GM12878 (cell line): ENCODE data around the gene MORC1. TPM values are rescaled to one million over a fixed set of nuclear protein-coding genes. Genes with fewer than 3 reads are reported as not detected.
A peak's percentile ranks its signal among the peaks of the same experiment; 100 is the strongest.

Experiments
- ATAC-seq: fragments of 200-7000 bp; cut with Tn5 transposase; 3 replicates; pipeline ENCODE4 v1.9.1; 2020; ENCODE audit warnings: mild to moderate bottlenecking, moderate library complexity
- Bru-seq: library from RNA; stranded (reverse); fragments of 400-500 nt; gene quantifications from one replicate; lab custom pipeline; 2021; lab: Mats Ljungman, UMichigan
- BruChase-seq, 2 experiments: library from RNA; stranded (reverse); fragments of 400-500 nt; gene quantifications; one replicate each; lab custom pipeline; 2021; lab: Mats Ljungman, UMichigan
- BruUV-seq: library from RNA; stranded (reverse); fragments of 400-500 nt; replicated peaks from 2 replicates; lab custom pipeline; 2021; lab: Mats Ljungman, UMichigan
- CTCF ChIA-PET: fragments of 300-600 bp; sonication (Branson Sonifier 250); formaldehyde crosslinking; extraction: SDS; loops from one replicate; lab custom pipeline; 2021; ENCODE audit warnings: inconsistent platforms; lab: Yijun Ruan, JAX
- POLR2A ChIA-PET: fragments of 350-600 bp; formaldehyde crosslinking; extraction: SDS; loops from one replicate; lab custom pipeline; 2021; ENCODE audit warnings: inconsistent platforms; lab: Charles Lee
- RAD21 ChIA-PET: fragments of 300-600 bp; sonication (Branson Sonifier 250); formaldehyde crosslinking; loops from one replicate; lab custom pipeline; 2023; ENCODE audit warnings: antibody characterized with exemption; ENCODE audit not compliant: unreplicated experiment; lab: Charles Lee
- SMC1A ChIA-PET: fragments of 300-600 bp; sonication (Branson Sonifier 250); formaldehyde crosslinking; loops from one replicate; lab custom pipeline; 2023; ENCODE audit not compliant: unreplicated experiment, uncharacterized antibody; lab: Charles Lee
- DNase-seq: peaks from one replicate; pipeline ENCODE4 v3.0.0-alpha.2; 2011; ENCODE audit warnings: low read depth, low spot score
- FAIRE-seq: peaks from 3 replicates; lab custom pipeline; 2011; peaks lifted over from hg19 to GRCh38; lab: Jason Lieb, UNC
- H2AFZ ChIP-seq: 2 replicates; pipeline ENCODE4 v1.6.0; 2011; ENCODE audit warnings: low read depth, low read length, control low read depth; ENCODE audit not compliant: control insufficient read depth
- H3K27ac ChIP-seq: 2 replicates; pipeline ENCODE4 v1.5.1; 2011; ENCODE audit warnings: control low read depth; ENCODE audit not compliant: control insufficient read depth, insufficient read depth
- H3K27me3 ChIP-seq, 2 experiments: replicated peaks in 1 of 2; 2 replicates each; pipeline versions ENCODE4 v1.6.0 to v1.6.1; 2011; ENCODE audit warnings: low read length in 1 of 2; ENCODE audit not compliant: control insufficient read depth in 2 of 2, insufficient read depth in 2 of 2
- H3K36me3 ChIP-seq, 2 experiments: 2 replicates each; pipeline ENCODE4 v1.5.1; 2011; ENCODE audit warnings: low read length in 1 of 2; ENCODE audit not compliant: control insufficient read depth in 2 of 2, insufficient read depth in 2 of 2
- H3K4me1 ChIP-seq: 2 replicates; pipeline ENCODE4 v1.6.1; 2011; ENCODE audit warnings: mild to moderate bottlenecking, low read length, moderate library complexity, mixed read lengths; ENCODE audit not compliant: control insufficient read depth, insufficient read depth
- H3K4me2 ChIP-seq: 2 replicates; pipeline ENCODE4 v1.6.0; 2011; ENCODE audit warnings: control low read depth; ENCODE audit not compliant: control insufficient read depth, insufficient read depth
- H3K4me3 ChIP-seq: fragments of 200-600 bp; sonication (generic); 2 replicates; pipeline ENCODE4 v1.5.1; 2016
- H3K79me2 ChIP-seq: 2 replicates; pipeline ENCODE4 v1.6.0; 2011; ENCODE audit warnings: low read length; ENCODE audit not compliant: control insufficient read depth, insufficient read depth
- H3K9ac ChIP-seq: 2 replicates; pipeline ENCODE4 v1.8.0; 2011; ENCODE audit warnings: low read length, control low read depth, mixed read lengths; ENCODE audit not compliant: control insufficient read depth, insufficient read depth
- H3K9me3 ChIP-seq: replicated peaks from 3 replicates; pipeline ENCODE4 v1.5.1; 2011; ENCODE audit warnings: mild to moderate bottlenecking, low read length; ENCODE audit not compliant: control insufficient read depth, insufficient read depth
- H4K20me1 ChIP-seq: 2 replicates; pipeline ENCODE4 v1.6.0; 2011; ENCODE audit not compliant: control insufficient read depth, insufficient read depth
- BACH1 ChIP-seq: fragments of 450-650 bp; IDR thresholded peaks from 2 replicates; pipeline ENCODE4 v1.6.1; 2017; ENCODE audit warnings: mild to moderate bottlenecking, borderline replicate concordance
- BCL11A ChIP-seq: IDR thresholded peaks from 2 replicates; pipeline ENCODE4 v1.6.1; 2011; ENCODE audit warnings: low read depth, low read length
- EP300 ChIP-seq, 2 experiments: fragments of 150-350 bp in 1 of 2; IDR thresholded peaks; 2 replicates each; pipeline ENCODE4 v1.6.1; 2011 to 2012; ENCODE audit warnings: low read depth in 2 of 2, low read length in 2 of 2, borderline replicate concordance in 1 of 2, improper control_type of control experiment in 1 of 2, inconsistent platforms in 1 of 2; ENCODE audit not compliant: control insufficient read depth in 1 of 2
- IRF3 ChIP-seq: fragments of 450-650 bp; IDR thresholded peaks from 2 replicates; pipeline ENCODE4 v1.6.1; 2014; ENCODE audit warnings: mild to moderate bottlenecking
- POU2F2 ChIP-seq: IDR thresholded peaks from 3 replicates; pipeline ENCODE4 v1.6.1; 2011; ENCODE audit warnings: low read depth, mild to moderate bottlenecking, low read length, borderline replicate concordance
- SIN3A ChIP-seq: IDR thresholded peaks from 2 replicates; pipeline ENCODE4 v1.6.1; 2012; ENCODE audit warnings: low read depth, low read length, improper control_type of control experiment
- ZNF207 ChIP-seq: fragments of 450-650 bp; IDR thresholded peaks from 2 replicates; pipeline ENCODE4 v1.6.1; 2014; ENCODE audit warnings: antibody characterized with exemption, mild to moderate bottlenecking, borderline replicate concordance
- WGBS: methylation state at CpG from one replicate; pipeline ENCODE4 v1.1.6; 2016; ENCODE audit warnings: low lambda C conversion rate; ENCODE audit not compliant: insufficient replicate concordance, insufficient coverage; ENCODE audit errors: missing lambda C conversion rate; 5-methylcytosine and 5-hydroxymethylcytosine counted together
- in situ Hi-C: fragments of 300-500 bp; cut with MboI; formaldehyde crosslinking; loops from 9 replicates; pipeline ENCODE4 v1.14.3; 2018; ENCODE audit warnings: mixed read lengths
- intact Hi-C: fragments of 100-400 bp; cut with micrococcal nuclease; formaldehyde crosslinking; loops from one replicate; pipeline ENCODE4 v1.14.2; 2022; ENCODE audit not compliant: unreplicated experiment
- long read RNA-seq, 2 experiments: library from polyadenylated mRNA; unstranded; transcript quantifications; one replicate each; pipeline ENCODE4 v2.0.0, GENCODE V29; 2019 to 2020
- polyA minus RNA-seq, 3 experiments: library from RNA; depleted of rRNA, polyadenylated mRNA; stranded (reverse); fragments of >200 nt; gene quantifications; 2 replicates each; pipeline ENCODE4 v1.2.3, GENCODE V29; 2011
- polyA plus RNA-seq, 11 experiments: library from polyadenylated mRNA; depleted of rRNA in 4 of 11; unstranded in 6 of 11; stranded (reverse) in 5 of 11; fragments of >200 nt; fragmentation: Nextera tagmentation in 4 of 11; fragmentation: Illumina TruSeq in 1 of 11; extraction: Ambion mirVana in 4 of 11; extraction: Trizol in 1 of 11; gene quantifications; 1 replicate in 1 of 11; 2 replicates in 10 of 11; pipeline versions ENCODE4 v1.2.1 to v1.2.3, GENCODE V29; 2011 to 2016; ENCODE audit warnings: inconsistent platforms in 2 of 11, missing spikeins in 2 of 11, low read depth in 1 of 11
- total RNA-seq, 4 experiments: library from RNA; depleted of rRNA in 3 of 4; stranded (reverse); fragments of >200 nt in 3 of 4; fragmentation: Illumina TruSeq in 1 of 4; extraction: Trizol in 1 of 4; gene quantifications; 2 replicates each; pipeline versions ENCODE4 v1.2.1 to v1.2.3, GENCODE V29; 2013 to 2021
- TF ChIP-seq, protein P1 (sequence below): fragments of 150-350 bp; IDR thresholded peaks from 2 replicates; pipeline ENCODE4 v1.6.1; 2016; ENCODE audit warnings: low read depth, low read length
- TF ChIP-seq, protein P2 (sequence below): fragments of 450-650 bp; IDR thresholded peaks from 2 replicates; pipeline ENCODE4 v1.6.1; 2017; ENCODE audit warnings: mild to moderate bottlenecking

MORC1 gene, protein sequence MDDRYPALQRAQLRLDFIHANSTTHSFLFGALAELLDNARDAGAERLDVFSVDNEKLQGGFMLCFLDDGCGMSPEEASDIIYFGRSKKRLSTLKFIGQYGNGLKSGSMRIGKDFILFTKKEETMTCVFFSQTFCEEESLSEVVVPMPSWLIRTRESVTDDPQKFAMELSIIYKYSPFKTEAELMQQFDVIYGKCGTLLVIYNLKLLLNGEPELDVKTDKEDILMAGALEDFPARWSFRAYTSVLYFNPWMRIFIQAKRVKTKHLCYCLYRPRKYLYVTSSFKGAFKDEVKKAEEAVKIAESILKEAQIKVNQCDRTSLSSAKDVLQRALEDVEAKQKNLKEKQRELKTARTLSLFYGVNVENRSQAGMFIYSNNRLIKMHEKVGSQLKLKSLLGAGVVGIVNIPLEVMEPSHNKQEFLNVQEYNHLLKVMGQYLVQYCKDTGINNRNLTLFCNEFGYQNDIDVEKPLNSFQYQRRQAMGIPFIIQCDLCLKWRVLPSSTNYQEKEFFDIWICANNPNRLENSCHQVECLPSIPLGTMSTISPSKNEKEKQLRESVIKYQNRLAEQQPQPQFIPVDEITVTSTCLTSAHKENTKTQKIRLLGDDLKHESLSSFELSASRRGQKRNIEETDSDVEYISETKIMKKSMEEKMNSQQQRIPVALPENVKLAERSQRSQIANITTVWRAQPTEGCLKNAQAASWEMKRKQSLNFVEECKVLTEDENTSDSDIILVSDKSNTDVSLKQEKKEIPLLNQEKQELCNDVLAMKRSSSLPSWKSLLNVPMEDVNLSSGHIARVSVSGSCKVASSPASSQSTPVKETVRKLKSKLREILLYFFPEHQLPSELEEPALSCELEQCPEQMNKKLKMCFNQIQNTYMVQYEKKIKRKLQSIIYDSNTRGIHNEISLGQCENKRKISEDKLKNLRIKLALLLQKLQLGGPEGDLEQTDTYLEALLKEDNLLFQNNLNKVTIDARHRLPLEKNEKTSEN
- 0.15 TPM in 1 of 2 replicates, not detected in the other for total RNA-seq (2013; cell fraction: nucleolus; rRNA removed)
- total RNA-seq (2014; rRNA removed) (not detected in 2 replicates), total RNA-seq (2014; rRNA removed; fragmentation: Illumina TruSeq; extraction: Trizol) (not detected in 2 replicates), total RNA-seq (2021) (not detected in 2 replicates), polyA plus RNA-seq (2011; rRNA removed) (0.18 and 0.26 TPM in 2 replicates), polyA plus RNA-seq (2014; fragmentation: Illumina TruSeq; extraction: Trizol) (not detected in 2 replicates), polyA plus RNA-seq (2014; fragmentation: Nextera tagmentation; extraction: Ambion mirVana) (not detected), polyA plus RNA-seq (2014; rRNA removed) (not detected in 2 replicates), polyA plus RNA-seq (2016; fragmentation: Nextera tagmentation; extraction: Ambion mirVana) (not detected), polyA minus RNA-seq (2011; rRNA and poly(A)+ RNA removed) (0.15 TPM in 1 of 2 replicates, not detected in the other), Bru-seq, nascent RNA (percentile 24 among the genes with signal in this experiment), BruChase-seq, experiment 1, labeled RNA remaining after a 6-hour chase (percentile 20 among the genes with signal in this experiment), BruChase-seq, experiment 2, labeled RNA remaining after a 2-hour chase (percentile 20 among the genes with signal in this experiment)
- polyA plus RNA-seq (2011; ENCODE audit: low read depth): not detected
- polyA plus RNA-seq (2011; cell fraction: cytosol; rRNA removed): 0.04 and 0.05 TPM in 2 replicates
- polyA plus RNA-seq (2011; cell fraction: nucleus; rRNA removed): 0.07 and 0.12 TPM in 2 replicates
- not detected in 2 replicates for polyA plus RNA-seq (2012)
- polyA minus RNA-seq (2011; cell fraction: cytosol; rRNA and poly(A)+ RNA removed): not detected in 2 replicates
- polyA minus RNA-seq (2011; cell fraction: nucleus; rRNA and poly(A)+ RNA removed): 0.12 TPM in 1 of 2 replicates, not detected in the other
- long read RNA-seq, experiment 1: 0 reads
- long read RNA-seq, experiment 2, partial matches to known transcripts: 3 of 9 reads
- long read RNA-seq, experiment 2, other reads (novel, unspliced or antisense): 6 of 9 reads

- BruUV-seq: no TSS peak
- WGBS: 72% methylated on average over 29 of the region's 38 CpGs
- intact Hi-C loops: no loop called here
- no peaks in the 10 kb centered on the region for H3K9me3 ChIP-seq
- H3K27ac ChIP-seq: no peak within 1 kb of the TSS
- H3K36me3 ChIP-seq: no peaks in the 10 kb centered on the region
- H2AFZ ChIP-seq: no peak within 1 kb of the TSS
- no peaks in the 10 kb centered on the region for H3K27me3 ChIP-seq
- SMC1A ChIA-PET: interaction anchor here (2.1 kb wide), 1 partner anchor 94 kb away, joined by 5 read pairs; no protein-coding TSS in a partner anchor
- ATAC-seq (no peak), FAIRE-seq (no peak), DNase-seq (no peak)
- no peaks in the 10 kb centered on the region for H3K4me1 ChIP-seq
- no peak within 1 kb of the TSS for H3K4me2 ChIP-seq
- no peaks in the 10 kb centered on the region for H3K79me2 ChIP-seq
- in situ Hi-C loops: no loop called here
- H4K20me1 ChIP-seq: no peaks in the 10 kb centered on the region
- CTCF ChIA-PET: no interaction called here
- RAD21 ChIA-PET: interaction anchor here (0.5 kb wide), 1 partner anchor 16 kb away, joined by 3 read pairs; no protein-coding TSS in a partner anchor
- no peak within 1 kb of the TSS for H3K4me3 ChIP-seq
- no peak within 1 kb of the TSS for H3K9ac ChIP-seq
- POLR2A ChIA-PET: no interaction called here
- TF ChIP-seq EP300 (IDR thresholded peaks at IDR 0.05; ENCODE audit: borderline replicate concordance in 1 of 2, control insufficient read depth in 1 of 2, low read depth in 2 of 2, low read length in 2 of 2) (no peak), BACH1 (no peak), BCL11A (no peak), ZNF207 (no peak), IRF3 (no peak), SIN3A (no peak), POU2F2 (no peak)
- TF ChIP-seq, protein P1, sequence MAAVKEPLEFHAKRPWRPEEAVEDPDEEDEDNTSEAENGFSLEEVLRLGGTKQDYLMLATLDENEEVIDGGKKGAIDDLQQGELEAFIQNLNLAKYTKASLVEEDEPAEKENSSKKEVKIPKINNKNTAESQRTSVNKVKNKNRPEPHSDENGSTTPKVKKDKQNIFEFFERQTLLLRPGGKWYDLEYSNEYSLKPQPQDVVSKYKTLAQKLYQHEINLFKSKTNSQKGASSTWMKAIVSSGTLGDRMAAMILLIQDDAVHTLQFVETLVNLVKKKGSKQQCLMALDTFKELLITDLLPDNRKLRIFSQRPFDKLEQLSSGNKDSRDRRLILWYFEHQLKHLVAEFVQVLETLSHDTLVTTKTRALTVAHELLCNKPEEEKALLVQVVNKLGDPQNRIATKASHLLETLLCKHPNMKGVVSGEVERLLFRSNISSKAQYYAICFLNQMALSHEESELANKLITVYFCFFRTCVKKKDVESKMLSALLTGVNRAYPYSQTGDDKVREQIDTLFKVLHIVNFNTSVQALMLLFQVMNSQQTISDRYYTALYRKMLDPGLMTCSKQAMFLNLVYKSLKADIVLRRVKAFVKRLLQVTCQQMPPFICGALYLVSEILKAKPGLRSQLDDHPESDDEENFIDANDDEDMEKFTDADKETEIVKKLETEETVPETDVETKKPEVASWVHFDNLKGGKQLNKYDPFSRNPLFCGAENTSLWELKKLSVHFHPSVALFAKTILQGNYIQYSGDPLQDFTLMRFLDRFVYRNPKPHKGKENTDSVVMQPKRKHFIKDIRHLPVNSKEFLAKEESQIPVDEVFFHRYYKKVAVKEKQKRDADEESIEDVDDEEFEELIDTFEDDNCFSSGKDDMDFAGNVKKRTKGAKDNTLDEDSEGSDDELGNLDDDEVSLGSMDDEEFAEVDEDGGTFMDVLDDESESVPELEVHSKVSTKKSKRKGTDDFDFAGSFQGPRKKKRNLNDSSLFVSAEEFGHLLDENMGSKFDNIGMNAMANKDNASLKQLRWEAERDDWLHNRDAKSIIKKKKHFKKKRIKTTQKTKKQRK: no peak
- TF ChIP-seq, protein P2, sequence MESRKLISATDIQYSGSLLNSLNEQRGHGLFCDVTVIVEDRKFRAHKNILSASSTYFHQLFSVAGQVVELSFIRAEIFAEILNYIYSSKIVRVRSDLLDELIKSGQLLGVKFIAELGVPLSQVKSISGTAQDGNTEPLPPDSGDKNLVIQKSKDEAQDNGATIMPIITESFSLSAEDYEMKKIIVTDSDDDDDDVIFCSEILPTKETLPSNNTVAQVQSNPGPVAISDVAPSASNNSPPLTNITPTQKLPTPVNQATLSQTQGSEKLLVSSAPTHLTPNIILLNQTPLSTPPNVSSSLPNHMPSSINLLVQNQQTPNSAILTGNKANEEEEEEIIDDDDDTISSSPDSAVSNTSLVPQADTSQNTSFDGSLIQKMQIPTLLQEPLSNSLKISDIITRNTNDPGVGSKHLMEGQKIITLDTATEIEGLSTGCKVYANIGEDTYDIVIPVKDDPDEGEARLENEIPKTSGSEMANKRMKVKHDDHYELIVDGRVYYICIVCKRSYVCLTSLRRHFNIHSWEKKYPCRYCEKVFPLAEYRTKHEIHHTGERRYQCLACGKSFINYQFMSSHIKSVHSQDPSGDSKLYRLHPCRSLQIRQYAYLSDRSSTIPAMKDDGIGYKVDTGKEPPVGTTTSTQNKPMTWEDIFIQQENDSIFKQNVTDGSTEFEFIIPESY: no peak
Observed at GRCh38 chr3:109117939-109118338, at the start of gene MORC1. MORC1 (minus strand) TSS chr3:109118134; CDS start chr3:109118059, 75 bp downstream.
